ENCODE data around the gene LMTK3. TPM values are rescaled to one million over a fixed set of nuclear protein-coding genes. Genes with fewer than 3 reads are reported as not detected.
A peak's percentile ranks its signal among the peaks of the same experiment; 100 is the strongest.

LMTK3 gene
- total and polyA plus RNA-seq, 9 of the 15 experiments (the other 6 are each of a cell fraction or from before 2014, with no cell fraction given): 0.35 to 12.3 (median 2.0) TPM; not detected in 2

GRCh38 chr19:48512504-48513288, 1.1 kb upstream of the LMTK3 start (continued):
- TF ChIP-seq IRF9 (tag; IDR thresholded peaks at IDR 0.05) (no peak), CREB3 (tag; conservative IDR thresholded peaks at IDR 0.05; ENCODE audit: low read depth) (no peak), MBD1 (CRISPR knock-in tag; IDR thresholded peaks at IDR 0.05) (no peak), RHOXF2B (CRISPR knock-in tag; conservative IDR thresholded peaks at IDR 0.05) (no peak), NR2C2 (CRISPR knock-in tag; IDR thresholded peaks at IDR 0.05) (no peak), NR2C2 (tag; IDR thresholded peaks at IDR 0.05) (no peak), ZFX (CRISPR knock-in tag; IDR thresholded peaks at IDR 0.05) (no peak), HDAC3 (IDR thresholded peaks at IDR 0.05; ENCODE audit: borderline replicate concordance, partially characterized antibody) (no peak), NR0B1 (IDR thresholded peaks at IDR 0.05; ENCODE audit: partially characterized antibody) (no peak), NFRKB (IDR thresholded peaks at IDR 0.05; ENCODE audit: low read depth) (peak; percentile 51; the same call in 1 of the 2 replicates), TCF3 (CRISPR knock-in tag; IDR thresholded peaks at IDR 0.05) (no peak), HINFP (tag; conservative IDR thresholded peaks at IDR 0.05; ENCODE audit: low read depth) (no peak), HDAC8 (tag; IDR thresholded peaks at IDR 0.05) (no peak), MTA3 (IDR thresholded peaks at IDR 0.05; ENCODE audit: borderline replicate concordance) (no peak), MLLT1 (IDR thresholded peaks at IDR 0.05) (0 out of 4 replicates have a peak, but pooled peaks of 1 of the 2 experiments have one; percentile 67), GTF2B (IDR thresholded peaks at IDR 0.05; ENCODE audit: extremely low read depth, insufficient read length) (no peak), ASH1L (IDR thresholded peaks at IDR 0.05; ENCODE audit: borderline replicate concordance, low read depth, partially characterized antibody) (peak; percentile 10), ZKSCAN1 (IDR thresholded peaks at IDR 0.05; ENCODE audit: low read depth, low read length) (no peak)
